Measurements from ENCODE around the gene PDLIM5.

Gene PDLIM5

DNA sequence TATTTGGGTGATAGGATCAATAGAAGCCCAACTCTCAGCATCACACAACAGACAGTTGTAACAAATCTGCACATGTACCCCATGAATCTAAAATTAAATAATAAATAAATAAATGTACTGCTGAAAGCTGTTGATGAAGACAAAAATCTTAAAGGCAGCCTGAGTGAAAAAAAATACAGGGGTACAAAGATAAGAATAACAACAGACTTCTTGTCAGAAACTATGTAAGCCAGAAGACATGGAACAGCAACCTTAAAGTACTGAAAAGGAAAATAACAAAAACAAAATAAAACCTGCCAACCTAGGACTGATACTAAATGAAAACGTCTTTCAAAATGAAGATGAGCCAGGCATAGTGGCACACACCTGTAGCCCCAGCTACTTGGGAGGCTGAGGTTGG is 25.0 kb upstream of the PDLIM5 start:
- H3K4me3 ChIP-seq = no peak overlapping the region
- H3K27ac ChIP-seq = no peak overlapping the region
- no peak for DNase-seq (ENCODE audit: low spot score)
- TF ChIP-seq, protein P1, sequence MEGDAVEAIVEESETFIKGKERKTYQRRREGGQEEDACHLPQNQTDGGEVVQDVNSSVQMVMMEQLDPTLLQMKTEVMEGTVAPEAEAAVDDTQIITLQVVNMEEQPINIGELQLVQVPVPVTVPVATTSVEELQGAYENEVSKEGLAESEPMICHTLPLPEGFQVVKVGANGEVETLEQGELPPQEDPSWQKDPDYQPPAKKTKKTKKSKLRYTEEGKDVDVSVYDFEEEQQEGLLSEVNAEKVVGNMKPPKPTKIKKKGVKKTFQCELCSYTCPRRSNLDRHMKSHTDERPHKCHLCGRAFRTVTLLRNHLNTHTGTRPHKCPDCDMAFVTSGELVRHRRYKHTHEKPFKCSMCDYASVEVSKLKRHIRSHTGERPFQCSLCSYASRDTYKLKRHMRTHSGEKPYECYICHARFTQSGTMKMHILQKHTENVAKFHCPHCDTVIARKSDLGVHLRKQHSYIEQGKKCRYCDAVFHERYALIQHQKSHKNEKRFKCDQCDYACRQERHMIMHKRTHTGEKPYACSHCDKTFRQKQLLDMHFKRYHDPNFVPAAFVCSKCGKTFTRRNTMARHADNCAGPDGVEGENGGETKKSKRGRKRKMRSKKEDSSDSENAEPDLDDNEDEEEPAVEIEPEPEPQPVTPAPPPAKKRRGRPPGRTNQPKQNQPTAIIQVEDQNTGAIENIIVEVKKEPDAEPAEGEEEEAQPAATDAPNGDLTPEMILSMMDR (IDR thresholded peaks at IDR 0.05) = no peak

DNA sequence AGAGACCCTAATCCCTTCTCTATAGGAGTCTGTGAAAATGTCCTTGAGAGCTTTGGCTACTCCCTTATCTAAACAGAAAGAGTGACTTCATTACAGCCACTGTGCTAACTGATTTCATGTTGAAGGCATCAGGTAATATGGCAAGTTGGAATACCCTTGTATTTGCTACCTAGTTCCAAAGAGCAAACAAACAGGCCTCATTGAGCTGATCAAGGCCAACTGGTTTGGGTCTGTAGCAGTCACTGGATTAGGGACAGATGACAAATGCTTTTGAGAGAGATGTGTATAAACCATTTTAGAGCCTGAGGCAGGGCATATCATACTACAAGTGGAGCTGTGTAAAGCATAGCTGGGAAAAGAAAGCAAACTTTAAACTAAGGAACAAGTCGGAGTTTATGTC is 22.9 kb upstream of the PDLIM5 start:
- Histone ChIP-seq H3K4me3 (no peak overlapping the region), H3K27ac (no peak overlapping the region)
- no peak for DNase-seq (ENCODE audit: low spot score)
- TF ChIP-seq, protein P1 (IDR thresholded peaks at IDR 0.05) = no peak

DNA sequence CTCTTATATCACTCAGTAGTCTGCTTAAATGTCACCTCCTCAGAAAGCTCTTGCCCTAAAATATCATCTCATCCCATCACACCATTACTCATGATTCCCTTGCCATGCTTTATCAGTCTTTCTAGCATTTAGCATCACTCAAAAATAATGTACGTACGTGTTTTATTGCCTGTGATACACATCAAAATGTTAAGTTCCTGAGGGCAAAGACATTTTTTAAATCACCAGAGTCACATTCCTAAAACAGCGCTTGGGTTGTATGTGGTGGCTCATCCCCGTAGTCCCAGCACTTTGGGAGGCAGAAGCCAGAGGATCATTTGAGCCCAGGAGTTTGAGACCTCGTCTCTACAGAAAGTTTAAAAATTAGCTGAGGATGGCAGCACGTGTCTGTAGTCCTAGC is 21.3 kb upstream of the PDLIM5 start:
- Histone ChIP-seq H3K4me3 (no peak overlapping the region), H3K27ac (no peak overlapping the region)
- TF ChIP-seq, protein P1 (IDR thresholded peaks at IDR 0.05) = no peak
- no peak for DNase-seq (ENCODE audit: low spot score)

DNA sequence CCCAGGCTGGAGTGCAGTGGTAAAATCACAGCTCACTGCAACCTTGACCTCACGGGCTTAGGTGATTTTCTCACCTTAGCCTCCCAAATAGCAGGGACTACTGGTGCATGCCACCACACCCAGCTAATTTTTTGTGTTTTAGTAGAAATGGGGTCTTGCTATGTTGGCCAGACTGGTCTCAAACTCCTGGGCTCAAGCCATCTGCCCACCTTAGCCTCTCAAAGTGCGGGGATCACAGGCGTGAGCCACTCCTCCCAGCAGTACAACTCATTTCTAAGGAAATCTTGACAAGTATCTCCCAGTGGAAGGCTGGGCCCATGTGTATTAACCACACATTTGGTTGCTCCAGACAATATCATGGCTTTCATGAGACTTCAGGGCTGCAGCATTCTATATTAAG is 20.4 kb upstream of the PDLIM5 start:
- no peak for DNase-seq (ENCODE audit: low spot score)
- TF ChIP-seq, protein P1 (IDR thresholded peaks at IDR 0.05) = no peak
- Histone ChIP-seq H3K27ac (no peak overlapping the region), H3K4me3 (no peak overlapping the region)

DNA sequence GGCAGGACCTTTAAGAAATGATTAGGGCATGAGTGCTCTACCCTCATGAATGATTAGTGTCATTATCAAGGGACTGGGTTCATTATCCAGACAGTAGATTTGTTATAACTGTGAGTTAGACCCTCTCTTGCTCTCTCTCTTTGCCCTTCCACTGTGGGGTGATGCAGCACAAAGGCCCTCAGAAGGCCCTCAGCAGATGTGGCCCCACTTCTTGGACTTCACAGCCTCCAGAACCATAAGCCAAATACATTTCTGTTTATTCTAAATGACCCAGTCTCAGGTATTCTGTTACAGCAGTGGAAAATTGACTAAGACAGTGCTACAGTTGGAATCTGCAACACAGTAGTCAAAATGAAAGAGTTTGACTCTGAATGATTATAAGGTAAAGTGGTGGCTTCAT is 17.2 kb upstream of the PDLIM5 start:
- Histone ChIP-seq H3K4me3 (no peak overlapping the region), H3K27ac (no peak overlapping the region)
- TF ChIP-seq, protein P1 (IDR thresholded peaks at IDR 0.05) = no peak
- no peak for DNase-seq (ENCODE audit: low spot score)

DNA sequence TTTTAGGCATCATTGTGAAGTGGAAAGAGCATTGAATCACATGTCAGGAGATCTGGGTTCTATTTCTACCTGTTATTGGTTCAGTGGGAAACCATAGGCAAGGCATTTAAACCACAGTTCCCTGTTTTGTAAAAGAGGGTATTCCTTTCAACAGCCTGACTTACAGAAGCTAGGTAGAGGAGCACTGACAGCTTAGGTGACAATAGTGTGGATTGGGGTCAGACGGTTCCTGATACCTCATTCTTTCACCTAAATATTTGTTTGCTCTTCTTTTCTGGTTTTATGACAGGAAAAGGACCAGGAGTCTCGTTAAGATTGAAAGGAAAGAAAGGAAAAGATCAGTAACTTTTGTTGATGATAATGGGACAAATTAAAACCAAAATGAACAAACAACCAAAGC is 15.9 kb upstream of the PDLIM5 start:
- TF ChIP-seq, protein P1 (IDR thresholded peaks at IDR 0.05) = no peak
- no peak overlapping the region for H3K4me3 ChIP-seq
- no peak overlapping the region for H3K27ac ChIP-seq
- DNase-seq (ENCODE audit: low spot score) = no peak

DNA sequence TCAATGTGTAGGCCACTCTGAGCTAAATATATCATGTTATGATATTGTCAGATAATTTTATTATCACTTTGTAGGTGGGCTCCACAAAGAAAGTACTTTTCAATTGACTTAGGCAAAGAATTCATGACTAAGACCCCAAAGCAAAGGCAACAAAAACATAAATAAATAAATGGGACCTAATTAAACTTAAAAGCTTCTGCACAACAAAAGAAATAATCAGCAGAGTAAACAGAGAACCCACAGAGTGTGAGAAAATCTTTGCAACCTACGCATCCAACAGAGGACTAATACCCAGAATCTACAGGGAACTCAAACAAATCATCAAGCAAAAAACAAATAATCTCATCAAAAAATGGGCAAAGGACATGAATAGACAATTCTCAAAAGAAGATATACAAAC is 15.2 kb upstream of the PDLIM5 start:
- no peak overlapping the region for H3K4me3 ChIP-seq
- TF ChIP-seq, protein P1 (IDR thresholded peaks at IDR 0.05) = no peak
- no peak overlapping the region for H3K27ac ChIP-seq
- no peak for DNase-seq (ENCODE audit: low spot score)

Data from coronary artery (tissue), 2 donors.